ENCODE results near the gene TMEM239. TPM values are rescaled to one million over a fixed set of nuclear protein-coding genes. Genes with fewer than 3 reads are reported as not detected.

The TMEM239 gene
- total RNA-seq, 4 donors from 2014 or later: 2.8 TPM; not detected in 3

- no peak for DNase-seq (ENCODE audit: low spot score in 2 of 2)
- H3K4me3 ChIP-seq: no peak overlapping the region
- H3K36me3 ChIP-seq: no peaks in the 10 kb centered on the region
- no peak for TF ChIP-seq POLR2AphosphoS5 (IDR thresholded peaks at IDR 0.05)
- no peak for TF ChIP-seq CTCF (IDR thresholded peaks at IDR 0.05)
- TF ChIP-seq EP300 (IDR thresholded peaks at IDR 0.05): no peak
- no peak for TF ChIP-seq POLR2A (IDR thresholded peaks at IDR 0.05)
- no peaks in the 10 kb centered on the region for H3K9me3 ChIP-seq
- peaks cover 28% of the 10 kb centered on the region for H3K27me3 ChIP-seq
- H3K4me1 ChIP-seq: no peaks in the 10 kb centered on the region
- WGBS: 85% methylated on average over 6 of the region's 6 CpGs
- no peak overlapping the region for H3K27ac ChIP-seq
Observed at GRCh38 chr20:2793471-2793870, 22.7 kb upstream of the TMEM239 start.

- H3K36me3 ChIP-seq: no peaks in the 10 kb centered on the region
- peaks cover under 1% of the 10 kb centered on the region for H3K4me1 ChIP-seq
- no peak overlapping the region for H3K27ac ChIP-seq
- no peak for TF ChIP-seq EP300 (IDR thresholded peaks at IDR 0.05)
- TF ChIP-seq POLR2AphosphoS5 (IDR thresholded peaks at IDR 0.05): no peak
- TF ChIP-seq CTCF (IDR thresholded peaks at IDR 0.05): no peak
- TF ChIP-seq POLR2A (IDR thresholded peaks at IDR 0.05): no peak
- H3K4me3 ChIP-seq: no peak overlapping the region
- no peak for DNase-seq (ENCODE audit: low spot score in 2 of 2)
- H3K9me3 ChIP-seq: no peaks in the 10 kb centered on the region
- peaks cover 34% of the 10 kb centered on the region for H3K27me3 ChIP-seq
- 84% methylated on average over 23 of the region's 23 CpGs for WGBS
Observed at GRCh38 chr20:2794202-2794748, 21.9 kb upstream of the TMEM239 start.

GRCh38 chr20:2794866-2795447 is 21.2 kb upstream of the TMEM239 start:
- Histone ChIP-seq H3K4me3 (no peak overlapping the region), H3K4me1 (peaks cover 7% of the 10 kb centered on the region), H3K9me3 (no peaks in the 10 kb centered on the region), H3K36me3 (no peaks in the 10 kb centered on the region), H3K27ac (no peak overlapping the region), H3K27me3 (peaks cover 34% of the 10 kb centered on the region)
- no peak for DNase-seq (ENCODE audit: low spot score in 2 of 2)
- TF ChIP-seq POLR2AphosphoS5 (IDR thresholded peaks at IDR 0.05): no peak
- no peak for TF ChIP-seq POLR2A (IDR thresholded peaks at IDR 0.05)
- no peak for TF ChIP-seq CTCF (IDR thresholded peaks at IDR 0.05)
- TF ChIP-seq EP300 (IDR thresholded peaks at IDR 0.05): no peak
- WGBS: 75% methylated on average over 10 of the region's 11 CpGs

- TF ChIP-seq EP300 (IDR thresholded peaks at IDR 0.05): no peak
- Histone ChIP-seq H3K9me3 (no peaks in the 10 kb centered on the region), H3K4me3 (no peak overlapping the region), H3K27me3 (peaks cover 39% of the 10 kb centered on the region), H3K36me3 (no peaks in the 10 kb centered on the region), H3K27ac (no peak overlapping the region), H3K4me1 (peaks cover 12% of the 10 kb centered on the region)
- 88% methylated on average over 22 of the region's 24 CpGs for WGBS
- no peak for DNase-seq (ENCODE audit: low spot score in 2 of 2)
Observed at GRCh38 chr20:2795451-2795850, 20.7 kb upstream of the TMEM239 start.

GRCh38 chr20:2796011-2796660 is 20.0 kb upstream of the TMEM239 start:
- Histone ChIP-seq H3K9me3 (no peaks in the 10 kb centered on the region), H3K27me3 (peaks cover 46% of the 10 kb centered on the region), H3K4me1 (peaks cover 19% of the 10 kb centered on the region), H3K27ac (no peak overlapping the region), H3K36me3 (no peaks in the 10 kb centered on the region), H3K4me3 (no peak overlapping the region)
- no peak for DNase-seq (ENCODE audit: low spot score in 2 of 2)
- WGBS: 100% methylated on average over 4 of the region's 20 CpGs
- TF ChIP-seq POLR2A (IDR thresholded peaks at IDR 0.05) (no peak), CTCF (IDR thresholded peaks at IDR 0.05) (no peak)
